ENCODE data around the gene TBX21.

DNA sequence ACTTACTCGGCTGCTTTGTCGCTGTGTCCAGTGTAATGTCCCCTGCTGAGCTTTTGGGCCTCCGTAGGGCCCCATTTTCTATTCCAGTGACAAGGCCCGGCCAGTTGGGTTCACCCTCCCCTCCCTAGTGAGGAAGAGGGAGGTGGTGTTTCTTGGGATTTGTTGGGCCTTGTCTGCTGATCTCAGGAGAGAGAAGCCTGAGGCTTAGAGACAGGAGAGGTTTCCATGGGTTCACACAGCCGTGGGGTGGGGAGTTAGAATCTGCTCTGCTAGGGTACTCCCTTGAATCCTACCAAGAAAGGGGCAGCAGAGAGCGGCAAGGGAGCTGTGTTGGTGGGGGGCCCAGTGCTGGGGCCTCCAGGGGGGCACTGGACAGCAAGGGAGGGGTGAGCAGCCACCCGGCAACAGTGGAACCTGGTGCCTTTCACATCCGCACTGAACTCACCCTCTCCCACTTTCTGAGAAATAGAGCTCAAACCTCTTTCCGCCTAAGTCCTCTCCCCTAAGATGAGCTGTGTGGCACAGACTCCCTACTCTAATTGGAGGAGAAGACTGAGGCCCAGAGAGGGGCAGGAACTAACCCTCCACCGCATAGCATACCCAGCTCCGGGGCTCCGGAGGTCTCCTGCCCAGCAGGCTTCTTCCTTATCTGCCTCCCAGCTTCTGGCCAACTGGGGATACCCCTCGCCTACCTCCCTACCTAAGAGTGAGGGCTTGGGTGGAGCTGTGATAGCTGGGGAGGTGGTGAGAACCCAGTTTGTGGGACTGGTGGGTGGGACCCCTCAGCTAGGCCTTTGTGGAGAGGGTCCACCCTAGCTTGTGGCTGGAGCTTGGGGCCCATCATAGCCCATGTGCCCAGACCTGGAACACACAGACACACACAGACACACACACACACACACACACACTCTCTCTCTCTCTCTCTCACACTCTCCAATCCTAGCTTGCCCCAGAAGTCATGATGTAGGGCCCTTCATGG lies 32.3 kb upstream of the TBX21 start:
- no peak for TF ChIP-seq TEAD4 (IDR thresholded peaks at IDR 0.05)
- TF ChIP-seq RAD21 (IDR thresholded peaks at IDR 0.05; ENCODE audit: low read depth) = no peak
